GM19193 (cell line): ENCODE measurements around the gene PRPF4.

Experiments used
- POLR2A ChIP-seq: IDR thresholded peaks from 4 replicates; pipeline ENCODE4 v1.6.1; 2011; ENCODE audit not compliant: insufficient read depth, insufficient read length; ENCODE audit errors: extremely low read depth

Gene PRPF4

GRCh38 chr9:113257863-113258262 is 17.6 kb upstream of the PRPF4 start:
- TF ChIP-seq POLR2A = no peak

- TF ChIP-seq POLR2A = no peak
Measured at GRCh38 chr9:113258282-113258681, 17.2 kb upstream of the PRPF4 start.

GRCh38 chr9:113261917-113262671 is 13.4 kb upstream of the PRPF4 start:
- no peak for TF ChIP-seq POLR2A

- TF ChIP-seq POLR2A = no peak
Measured at GRCh38 chr9:113266174-113266573, 9.3 kb upstream of the PRPF4 start.

GRCh38 chr9:113267911-113268566 is 7.4 kb upstream of the PRPF4 start:
- no peak for TF ChIP-seq POLR2A

- TF ChIP-seq POLR2A = no peak
Measured at GRCh38 chr9:113269355-113269754, 6.1 kb upstream of the PRPF4 start.

GRCh38 chr9:113269871-113270270 is 5.6 kb upstream of the PRPF4 start:
- no peak for TF ChIP-seq POLR2A

- no peak for TF ChIP-seq POLR2A
Measured at GRCh38 chr9:113274474-113275156, 843 bp upstream of the PRPF4 start.

- TF ChIP-seq POLR2A = no peak
Measured at GRCh38 chr9:113278840-113279239, 3.4 kb downstream of the PRPF4 start.

GRCh38 chr9:113281356-113281755 is 5.9 kb downstream of the PRPF4 start:
- no peak for TF ChIP-seq POLR2A

- no peak for TF ChIP-seq POLR2A
Measured at GRCh38 chr9:113289091-113289490, 13.6 kb downstream of the PRPF4 start.

- TF ChIP-seq POLR2A = no peak
Measured at GRCh38 chr9:113290052-113290607, 14.7 kb downstream of the PRPF4 start.

- TF ChIP-seq POLR2A = no peak
Measured at GRCh38 chr9:113293285-113293878, 17.9 kb downstream of the PRPF4 start.

GRCh38 chr9:113296796-113297558 is 21.5 kb downstream of the PRPF4 start:
- no peak for TF ChIP-seq POLR2A
